Stimulated activated CD4-positive, alpha-beta T cell treated with anti-CD3 and anti-CD28 coated beads, Interleukin-15, amount 100 ng/mL, for 48 hours (primary cell): ENCODE data around the gene CRX.
"Not testable (repeated sequence)": the region's sequence is repeated elsewhere in the genome, so short reads cannot be mapped to it uniquely, and the experiment has no call there.

Experiments used
- DNase-seq, 2 donors: peaks; one replicate each; pipeline ENCODE4 v3.0.0-alpha.2; 2020; ENCODE audit warnings: low read depth in 2 of 2

Gene CRX

GRCh38 chr19:47859838-47860237 lies 38.1 kb downstream of the CRX start:
- DNase-seq: not testable (repeated sequence)

- no peak for DNase-seq
Measured at GRCh38 chr19:47860602-47861297, 39.0 kb downstream of the CRX start.

- DNase-seq: no peak
Measured at GRCh38 chr19:47861630-47862029, 39.9 kb downstream of the CRX start.

- DNase-seq: peak; percentile 73 to 85
Measured at GRCh38 chr19:47863514-47863936, 41.8 kb downstream of the CRX start.

GRCh38 chr19:47865166-47865565 lies 43.4 kb downstream of the CRX start:
- DNase-seq: no peak

- no peak for DNase-seq
Measured at GRCh38 chr19:47878906-47879305, 57.2 kb downstream of the CRX start.

GRCh38 chr19:47879385-47879784 lies 57.6 kb downstream of the CRX start:
- DNase-seq: not testable (repeated sequence)

GRCh38 chr19:47881757-47882156 lies 60.0 kb downstream of the CRX start:
- no peak for DNase-seq

- no peak for DNase-seq
Measured at GRCh38 chr19:47882890-47883289, 61.2 kb downstream of the CRX start.

GRCh38 chr19:47885067-47885463 lies 63.3 kb downstream of the CRX start:
- no peak for DNase-seq

GRCh38 chr19:47886010-47886559 lies 64.3 kb downstream of the CRX start, which contains the start of gene SULT2A1:
SULT2A1 (minus strand) TSS chr19:47886315; CDS start chr19:47886257, 58 bp downstream.
- no peak for DNase-seq

- no peak for DNase-seq
Measured at GRCh38 chr19:47890865-47891621, 69.3 kb downstream of the CRX start.

GRCh38 chr19:47891622-47891922 lies 69.8 kb downstream of the CRX start:
- DNase-seq: no peak

- no peak for DNase-seq
Measured at GRCh38 chr19:47891923-47892666, 70.4 kb downstream of the CRX start.
